Measurements from ENCODE around the gene CCL8. TPM values are rescaled to one million over a fixed set of nuclear protein-coding genes. Genes with fewer than 3 reads are reported as not detected.

CCL8 gene
- polyA plus RNA-seq, 2 donors, result 0.08 TPM; not detected in 1

DNA sequence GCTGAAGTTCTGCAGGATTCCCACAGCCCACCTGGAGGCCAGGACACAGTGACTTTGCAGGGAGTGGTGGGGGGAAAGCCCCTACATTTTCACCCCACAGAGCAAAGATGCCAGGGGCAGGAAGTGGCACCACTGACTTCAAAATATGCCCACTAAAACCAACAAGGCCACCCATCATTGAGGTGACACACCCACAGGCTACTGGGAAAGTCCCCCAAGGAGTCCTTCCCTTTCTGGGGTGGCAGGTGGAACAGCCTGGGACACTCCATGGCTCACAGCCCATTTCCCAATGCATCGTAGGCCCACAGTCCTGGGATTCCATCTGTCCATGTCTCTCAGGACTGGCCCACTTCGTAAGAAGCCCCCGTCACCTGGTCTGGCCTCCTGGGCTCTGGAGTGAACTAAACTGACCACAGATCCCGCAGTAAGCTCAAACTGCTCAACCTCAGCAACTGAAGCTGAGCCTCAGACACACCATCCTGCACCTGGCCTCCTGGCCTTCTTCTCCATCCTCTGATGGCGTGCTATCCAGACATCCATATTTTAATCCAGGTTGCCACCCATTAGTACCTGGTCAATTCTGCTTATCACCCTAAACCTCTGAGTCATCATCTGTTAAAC is 51.3 kb downstream of the CCL8 start:
- Histone ChIP-seq H3K9me3 (ENCODE audit: control insufficient read depth in 2 of 2, insufficient read depth in 1 of 2, low read depth in 1 of 2, low read length in 1 of 2) (no peaks in the 10 kb centered on the region), H3K36me3 (ENCODE audit: control insufficient read depth in 2 of 2, insufficient read depth in 2 of 2, low read length in 1 of 2) (no peaks in the 10 kb centered on the region), H3K4me1 (ENCODE audit: control insufficient read depth in 2 of 2, insufficient read depth in 2 of 2, low read length in 1 of 2) (no peaks in the 10 kb centered on the region), H3K27me3 (ENCODE audit: control insufficient read depth in 1 of 2, insufficient read depth in 2 of 2, low read length in 2 of 2) (no peaks in the 10 kb centered on the region), H3K27ac (ENCODE audit: low read depth in 2 of 2, low read length in 1 of 2) (no peak overlapping the region), H3K4me3 (ENCODE audit: low read depth in 1 of 2, low read length in 2 of 2) (no peak overlapping the region)
- 81 to 91% methylated on average over 5 of the region's 5 CpGs for WGBS, 2 donors

DNA sequence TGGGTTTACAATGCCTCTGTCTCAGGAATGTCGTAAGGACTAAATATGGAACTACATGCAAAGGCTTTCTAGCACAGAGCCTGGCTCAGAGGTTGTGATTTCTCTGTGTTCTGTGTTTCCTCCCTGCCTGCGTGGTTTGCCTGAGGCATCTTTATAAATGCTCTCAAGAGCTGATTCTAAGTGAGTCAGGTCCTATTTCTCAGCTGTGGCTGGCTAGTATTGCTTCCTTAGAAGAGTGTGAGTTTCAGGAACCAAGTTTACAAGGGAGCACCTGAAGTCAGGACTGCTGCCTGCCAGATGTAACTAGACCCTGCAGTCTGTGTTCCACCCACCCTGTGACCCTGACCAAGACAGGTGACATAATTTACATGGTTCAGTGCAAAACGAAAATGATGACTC is 51.8 kb downstream of the CCL8 start:
- no peaks in the 10 kb centered on the region for H3K4me1 ChIP-seq (ENCODE audit: control insufficient read depth in 2 of 2, insufficient read depth in 2 of 2, low read length in 1 of 2)
- H3K27me3 ChIP-seq (ENCODE audit: control insufficient read depth in 1 of 2, insufficient read depth in 2 of 2, low read length in 2 of 2), result no peaks in the 10 kb centered on the region
- H3K27ac ChIP-seq (ENCODE audit: low read depth in 2 of 2, low read length in 1 of 2), result no peak overlapping the region
- H3K36me3 ChIP-seq (ENCODE audit: control insufficient read depth in 2 of 2, insufficient read depth in 2 of 2, low read length in 1 of 2), result no peaks in the 10 kb centered on the region
- WGBS, 2 donors, result 38 to 44% methylated on average over 3 of the region's 3 CpGs
- H3K4me3 ChIP-seq (ENCODE audit: low read depth in 1 of 2, low read length in 2 of 2), result no peak overlapping the region
- H3K9me3 ChIP-seq (ENCODE audit: control insufficient read depth in 2 of 2, insufficient read depth in 1 of 2, low read depth in 1 of 2, low read length in 1 of 2), result no peaks in the 10 kb centered on the region

Other genes with a start within 250 kb of the CCL8 start
- gene CCL2, start 64.2 kb upstream of the CCL8 start, polyA plus RNA-seq, result 10 to 100 TPM in 1 of 2 donors, 1 to 10 TPM in 1; 5.4 to 21.2 TPM
- not detected for gene CCL7, start 49.2 kb upstream of the CCL8 start, polyA plus RNA-seq
- gene CCL11, start 33.7 kb upstream of the CCL8 start, polyA plus RNA-seq, result under 1 TPM; 0.29 to 0.99 TPM
- gene CCL13, start 37.0 kb downstream of the CCL8 start, polyA plus RNA-seq, result under 1 TPM; 0.24 to 0.53 TPM
- not detected for gene CCL1, start 43.8 kb downstream of the CCL8 start, polyA plus RNA-seq